MM.1S (cell line): ENCODE measurements around the gene SEM1.

Experiments used
- DNase-seq: peaks from one replicate; pipeline ENCODE4 v3.0.0-alpha.2; 2015
- H2AFZ ChIP-seq: fragments of 300-600 bp; sonication (generic); 2 replicates; pipeline ENCODE4 v1.6.0; 2016; ENCODE audit warnings: antibody characterized with exemption, low read length
- H3F3A ChIP-seq: fragments of 300-600 bp; sonication (generic); 2 replicates; pipeline ENCODE4 v1.6.1; 2016; ENCODE audit warnings: mild to moderate bottlenecking, antibody characterized with exemption, low read length, moderate library complexity, mixed read lengths; ENCODE audit not compliant: insufficient read depth
- H3K27ac ChIP-seq: fragments of 300-600 bp; sonication (generic); 2 replicates; pipeline ENCODE4 v1.5.1; 2016; ENCODE audit warnings: mild to moderate bottlenecking, low read length
- H3K27me3 ChIP-seq: fragments of 300-600 bp; sonication (generic); replicated peaks from 2 replicates; pipeline ENCODE4 v1.6.0; 2016; ENCODE audit warnings: low read length; ENCODE audit not compliant: insufficient read depth
- H3K36me3 ChIP-seq: fragments of 300-600 bp; sonication (generic); replicated peaks from 2 replicates; pipeline ENCODE4 v1.6.1; 2016; ENCODE audit warnings: mild to moderate bottlenecking, low read length, mixed read lengths; ENCODE audit not compliant: insufficient read depth
- H3K4me1 ChIP-seq: fragments of 300-600 bp; sonication (generic); 2 replicates; pipeline ENCODE4 v1.6.1; 2016; ENCODE audit warnings: low read length, mixed read lengths
- H3K4me2 ChIP-seq: fragments of 300-600 bp; sonication (generic); 2 replicates; pipeline ENCODE4 v1.6.0; 2016; ENCODE audit warnings: low read depth, low read length
- H3K4me3 ChIP-seq: fragments of 300-600 bp; sonication (generic); 2 replicates; pipeline ENCODE4 v1.5.1; 2016; ENCODE audit warnings: low read length, mixed read lengths
- H3K79me2 ChIP-seq: fragments of 300-600 bp; sonication (generic); 2 replicates; pipeline ENCODE4 v1.6.1; 2016; ENCODE audit warnings: mixed run types, low read length, mixed read lengths
- H3K9ac ChIP-seq: fragments of 300-600 bp; sonication (generic); 2 replicates; pipeline ENCODE4 v1.6.1; 2016; ENCODE audit warnings: low read length, mixed read lengths
- H3K9me2 ChIP-seq: fragments of 300-600 bp; sonication (generic); replicated peaks from 2 replicates; pipeline ENCODE4 v1.6.1; 2016; ENCODE audit warnings: mild to moderate bottlenecking, low read length, mixed read lengths; ENCODE audit not compliant: insufficient read depth
- H3K9me3 ChIP-seq: fragments of 300-600 bp; sonication (generic); replicated peaks from 2 replicates; pipeline ENCODE4 v1.6.1; 2016; ENCODE audit warnings: mild to moderate bottlenecking, low read length, mixed read lengths; ENCODE audit not compliant: insufficient read depth
- H4K20me1 ChIP-seq: fragments of 300-600 bp; sonication (generic); 2 replicates; pipeline ENCODE4 v1.6.1; 2016; ENCODE audit warnings: mild to moderate bottlenecking, low read length, moderate library complexity, mixed read lengths; ENCODE audit not compliant: insufficient read depth
- EZH2 ChIP-seq: fragments of 300-600 bp; sonication (generic); optimal IDR thresholded peaks from 2 replicates; pipeline ENCODE3; 2017; ENCODE audit warnings: low read depth, mild to moderate bottlenecking, antibody characterized with exemption, low read length, mixed read lengths
- EZH2phosphoT487 ChIP-seq: fragments of 300-600 bp; sonication (generic); IDR thresholded peaks from 2 replicates; pipeline ENCODE4 v1.6.1; 2018; ENCODE audit warnings: antibody characterized with exemption, low read length
- TF ChIP-seq, protein P1 (sequence below): fragments of 300-600 bp; sonication (generic); IDR thresholded peaks from 2 replicates; pipeline ENCODE4 v1.5.1; 2016; ENCODE audit warnings: antibody characterized with exemption, low read length, mixed read lengths

SEM1 gene

DNA sequence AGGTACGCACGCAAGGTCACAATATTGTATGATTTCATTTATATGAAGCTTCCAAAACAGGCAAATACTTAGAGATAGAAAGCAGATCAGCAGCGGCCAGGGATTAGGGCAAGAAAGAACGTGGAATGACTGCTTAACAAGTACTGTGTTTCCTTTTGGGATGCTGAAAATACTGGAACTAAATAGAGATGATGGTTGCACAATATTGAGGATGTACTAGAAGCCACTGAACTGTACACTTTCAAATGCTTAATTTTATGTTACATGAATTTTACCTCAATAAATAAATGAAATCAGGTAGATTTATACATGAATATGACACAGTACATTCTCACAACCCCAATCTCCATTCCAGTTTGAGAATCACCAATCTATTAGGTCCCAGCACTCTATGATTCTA, 15.6 kb downstream of the SEM1 start:
- Histone ChIP-seq H2AFZ (no peak overlapping the region), H3F3A (no peaks in the 10 kb centered on the region), H3K79me2 (peaks cover 85% of the 10 kb centered on the region), H3K9me3 (no peaks in the 10 kb centered on the region), H3K9ac (no peak overlapping the region), H3K27ac (no peak overlapping the region), H3K4me2 (no peak overlapping the region), H3K27me3 (no peaks in the 10 kb centered on the region), H3K9me2 (no peaks in the 10 kb centered on the region), H3K4me1 (no peaks in the 10 kb centered on the region), H4K20me1 (peaks cover 9% of the 10 kb centered on the region; the same call in 1 of the 2 replicates), H3K36me3 (peaks cover 7% of the 10 kb centered on the region), H3K4me3 (no peak overlapping the region)
- no peak for TF ChIP-seq EZH2
- TF ChIP-seq, protein P1, sequence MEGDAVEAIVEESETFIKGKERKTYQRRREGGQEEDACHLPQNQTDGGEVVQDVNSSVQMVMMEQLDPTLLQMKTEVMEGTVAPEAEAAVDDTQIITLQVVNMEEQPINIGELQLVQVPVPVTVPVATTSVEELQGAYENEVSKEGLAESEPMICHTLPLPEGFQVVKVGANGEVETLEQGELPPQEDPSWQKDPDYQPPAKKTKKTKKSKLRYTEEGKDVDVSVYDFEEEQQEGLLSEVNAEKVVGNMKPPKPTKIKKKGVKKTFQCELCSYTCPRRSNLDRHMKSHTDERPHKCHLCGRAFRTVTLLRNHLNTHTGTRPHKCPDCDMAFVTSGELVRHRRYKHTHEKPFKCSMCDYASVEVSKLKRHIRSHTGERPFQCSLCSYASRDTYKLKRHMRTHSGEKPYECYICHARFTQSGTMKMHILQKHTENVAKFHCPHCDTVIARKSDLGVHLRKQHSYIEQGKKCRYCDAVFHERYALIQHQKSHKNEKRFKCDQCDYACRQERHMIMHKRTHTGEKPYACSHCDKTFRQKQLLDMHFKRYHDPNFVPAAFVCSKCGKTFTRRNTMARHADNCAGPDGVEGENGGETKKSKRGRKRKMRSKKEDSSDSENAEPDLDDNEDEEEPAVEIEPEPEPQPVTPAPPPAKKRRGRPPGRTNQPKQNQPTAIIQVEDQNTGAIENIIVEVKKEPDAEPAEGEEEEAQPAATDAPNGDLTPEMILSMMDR, result no peak
- no peak for DNase-seq

DNA sequence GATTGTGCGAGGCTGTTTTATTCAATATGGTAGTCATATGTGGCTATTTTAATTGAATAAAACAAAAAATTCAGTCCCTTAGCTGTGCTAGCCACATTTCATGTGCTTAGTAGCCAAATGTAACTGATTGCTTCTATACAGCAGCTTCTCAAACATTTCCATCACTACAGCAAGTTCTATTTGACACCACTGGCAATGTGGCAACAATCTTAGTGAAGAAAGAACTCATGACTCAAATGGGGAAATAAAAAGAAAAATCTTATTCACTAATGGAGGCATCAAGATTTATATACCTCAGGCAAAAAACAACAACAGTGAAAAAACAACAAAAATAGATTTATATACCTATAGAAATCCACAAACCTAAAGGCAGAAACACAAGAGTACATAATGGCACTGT, 17.9 kb downstream of the SEM1 start:
- H3K9ac ChIP-seq, result no peak overlapping the region
- TF ChIP-seq, protein P1, result no peak
- no peak for TF ChIP-seq EZH2
- TF ChIP-seq EZH2phosphoT487, result no peak
- H3K4me3 ChIP-seq, result no peak overlapping the region
- H3K9me2 ChIP-seq, result no peaks in the 10 kb centered on the region
- H3K79me2 ChIP-seq, result peaks cover 64% of the 10 kb centered on the region
- H3K4me2 ChIP-seq, result no peak overlapping the region
- no peaks in the 10 kb centered on the region for H3K4me1 ChIP-seq
- no peak for DNase-seq
- H3K36me3 ChIP-seq, result peaks cover 10% of the 10 kb centered on the region
- H3F3A ChIP-seq, result no peaks in the 10 kb centered on the region
- H3K27me3 ChIP-seq, result no peaks in the 10 kb centered on the region
- H3K27ac ChIP-seq, result no peak overlapping the region
- no peaks in the 10 kb centered on the region for H3K9me3 ChIP-seq
- H4K20me1 ChIP-seq, result no peaks in the 10 kb centered on the region; the same call in 1 of the 2 replicates
- H2AFZ ChIP-seq, result no peak overlapping the region

GRCh38 chr7:96689414-96689813, 20.2 kb downstream of the SEM1 start:
- H3K9ac ChIP-seq, result no peak overlapping the region
- H2AFZ ChIP-seq, result no peak overlapping the region
- no peak overlapping the region for H3K4me2 ChIP-seq
- no peak overlapping the region for H3K4me3 ChIP-seq
- peaks cover 43% of the 10 kb centered on the region for H3K79me2 ChIP-seq
- H4K20me1 ChIP-seq, result no peaks in the 10 kb centered on the region; the same call in 1 of the 2 replicates
- DNase-seq, result no peak
- no peaks in the 10 kb centered on the region for H3K4me1 ChIP-seq
- no peaks in the 10 kb centered on the region for H3K9me2 ChIP-seq
- no peaks in the 10 kb centered on the region for H3F3A ChIP-seq
- H3K9me3 ChIP-seq, result no peaks in the 10 kb centered on the region
- peaks cover 13% of the 10 kb centered on the region for H3K36me3 ChIP-seq
- TF ChIP-seq, protein P1, result no peak
- TF ChIP-seq EZH2phosphoT487 (no peak), EZH2 (no peak)
- H3K27me3 ChIP-seq, result no peaks in the 10 kb centered on the region
- no peak overlapping the region for H3K27ac ChIP-seq
